Activated naive CD4-positive, alpha-beta T cell treated with anti-CD3 and anti-CD28 coated beads, Interleukin-2, amount 50 U/mL, for 24 hours (primary cell): ENCODE data around the gene NDUFB11.
A peak's percentile ranks its signal among the peaks of the same experiment; 100 is the strongest.
"Not testable (repeated sequence)": the region's sequence is repeated elsewhere in the genome, so short reads cannot be mapped to it uniquely, and the experiment has no call there.

ENCODE experiments used
- H3K27ac Mint-ChIP-seq: one replicate; pipeline ENCODE4 v1.8.0; 2021; ENCODE audit warnings: mild to moderate bottlenecking, mixed read lengths
- H3K27me3 Mint-ChIP-seq: one replicate; pipeline ENCODE4 v1.8.0; 2021; ENCODE audit warnings: mixed read lengths
- H3K36me3 Mint-ChIP-seq: one replicate; pipeline ENCODE4 v1.8.0; 2021; ENCODE audit warnings: mixed read lengths
- H3K4me1 Mint-ChIP-seq: one replicate; pipeline ENCODE4 v1.8.0; 2021; ENCODE audit warnings: mixed read lengths
- H3K4me3 Mint-ChIP-seq: one replicate; pipeline ENCODE4 v1.8.0; 2021; ENCODE audit warnings: mild to moderate bottlenecking, mixed read lengths
- H3K9me3 Mint-ChIP-seq: one replicate; pipeline ENCODE4 v1.8.0; 2021; ENCODE audit warnings: mixed read lengths

The NDUFB11 gene

DNA sequence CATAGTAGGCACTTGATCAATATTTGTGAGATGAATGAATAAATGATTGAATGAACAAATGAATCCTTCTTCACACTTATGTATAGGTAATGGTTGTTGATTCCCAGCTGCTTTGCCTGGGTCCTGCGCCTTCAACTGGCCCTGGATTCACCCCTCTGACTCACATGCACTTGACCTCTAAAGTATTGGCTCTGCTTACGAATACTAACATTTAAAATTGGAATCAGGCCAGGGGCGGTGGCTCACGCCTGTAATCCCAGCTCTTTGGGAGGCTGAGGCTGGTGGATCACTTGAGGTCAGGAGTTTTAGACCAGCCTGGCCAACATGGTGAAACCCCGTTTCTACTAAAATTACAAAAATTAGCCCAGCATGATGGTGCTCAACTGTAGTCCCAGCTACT is 8.9 kb downstream of the NDUFB11 start:
- not testable (repeated sequence) for H3K27ac Mint-ChIP-seq, H3K9me3 Mint-ChIP-seq, H3K27me3 Mint-ChIP-seq, H3K4me1 Mint-ChIP-seq, H3K36me3 Mint-ChIP-seq, H3K4me3 Mint-ChIP-seq

DNA sequence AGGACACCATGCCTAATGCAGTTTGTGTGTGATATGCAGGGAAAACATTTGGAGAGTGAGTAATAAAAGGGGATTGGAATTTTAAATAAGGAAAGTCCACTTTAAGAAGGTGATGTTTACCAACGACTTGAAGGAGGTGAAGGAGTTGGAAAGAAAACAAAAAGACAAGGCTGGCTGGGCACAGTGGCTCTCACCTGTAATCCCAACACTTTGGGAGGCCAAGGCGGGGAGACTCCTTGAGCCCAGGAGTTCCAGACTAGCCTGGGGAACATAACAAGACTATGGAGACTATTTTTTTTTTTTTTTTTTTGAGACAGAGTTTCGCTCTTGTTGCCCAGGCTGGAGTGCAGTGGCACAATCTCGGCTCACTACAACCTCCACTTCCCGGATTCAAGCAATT is 11.0 kb downstream of the NDUFB11 start:
- no peaks in the 10 kb centered on the region for H3K9me3 Mint-ChIP-seq
- no peak overlapping the region for H3K4me3 Mint-ChIP-seq
- no peak overlapping the region for H3K27ac Mint-ChIP-seq
- H3K4me1 Mint-ChIP-seq, result peaks cover 3% of the 10 kb centered on the region
- no peaks in the 10 kb centered on the region for H3K27me3 Mint-ChIP-seq
- no peaks in the 10 kb centered on the region for H3K36me3 Mint-ChIP-seq

DNA sequence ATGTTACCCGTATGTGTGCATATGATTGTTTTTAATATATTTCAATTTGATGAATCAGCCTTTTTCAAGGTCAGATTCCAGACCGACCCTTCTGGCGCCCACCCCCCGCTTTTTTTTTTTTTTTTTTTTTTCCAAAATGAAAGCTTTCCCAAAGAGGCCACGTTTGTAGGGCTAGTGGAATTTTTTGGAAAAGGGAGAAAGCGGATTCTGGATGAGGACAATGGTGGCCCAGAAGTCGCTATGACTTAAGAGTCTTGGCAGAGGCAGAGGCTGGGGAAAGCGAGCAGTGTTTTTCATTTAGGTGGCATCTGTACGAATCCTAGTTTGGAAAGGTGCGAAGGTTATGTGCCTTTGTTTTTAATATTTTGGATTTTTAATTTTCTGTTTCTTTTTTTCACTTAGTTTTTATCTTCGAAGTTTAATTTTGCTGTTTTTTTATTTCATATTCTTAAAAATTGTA is 14.6 kb downstream of the NDUFB11 start:
- no peaks in the 10 kb centered on the region for H3K36me3 Mint-ChIP-seq
- no peaks in the 10 kb centered on the region for H3K27me3 Mint-ChIP-seq
- H3K9me3 Mint-ChIP-seq, result no peaks in the 10 kb centered on the region
- peaks cover 3% of the 10 kb centered on the region for H3K4me1 Mint-ChIP-seq
- peak overlapping the region; percentile 98 for H3K4me3 Mint-ChIP-seq
- H3K27ac Mint-ChIP-seq, result peak overlapping the region; percentile 97

DNA sequence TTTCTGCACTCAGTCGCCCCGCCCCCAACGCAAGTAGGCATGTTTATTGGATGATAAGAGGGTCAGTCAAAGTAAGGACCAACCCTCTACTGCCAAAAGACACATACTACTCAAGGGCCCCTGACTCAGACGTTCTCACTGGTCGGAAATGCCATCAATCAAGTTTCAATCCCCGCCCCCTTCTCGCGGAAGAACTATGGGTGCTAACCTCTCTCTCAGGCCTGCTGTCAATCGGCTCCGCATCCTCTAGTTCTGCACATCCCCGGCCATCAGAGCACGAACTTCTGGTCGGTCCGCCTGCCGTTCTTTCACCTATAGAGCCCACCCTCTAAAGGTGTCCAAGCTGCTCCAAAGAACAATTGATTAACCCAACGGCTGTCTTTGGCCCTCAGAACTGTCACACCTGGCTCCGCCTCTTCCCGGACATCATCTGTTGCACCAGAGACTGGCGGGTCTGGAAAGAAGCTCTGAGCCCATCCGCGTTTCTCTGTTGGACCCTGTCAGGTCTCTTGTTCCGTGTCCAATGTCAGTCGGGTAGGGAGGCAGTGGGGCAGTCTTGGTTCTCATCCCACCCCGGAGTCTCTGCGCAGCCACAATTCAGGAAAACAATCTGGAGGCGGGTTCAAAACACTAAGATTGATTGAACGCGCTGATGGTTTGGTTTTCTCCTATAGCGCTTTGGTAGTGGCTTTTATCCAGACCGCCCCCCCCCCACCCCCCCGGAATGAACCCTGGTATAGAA is 15.2 kb downstream of the NDUFB11 start:
- Mint-ChIP-seq H3K9me3 (no peaks in the 10 kb centered on the region), H3K4me1 (peaks cover 3% of the 10 kb centered on the region), H3K36me3 (no peaks in the 10 kb centered on the region), H3K4me3 (peak overlapping the region; percentile 98), H3K27me3 (no peaks in the 10 kb centered on the region), H3K27ac (peak overlapping the region; percentile 97)

DNA sequence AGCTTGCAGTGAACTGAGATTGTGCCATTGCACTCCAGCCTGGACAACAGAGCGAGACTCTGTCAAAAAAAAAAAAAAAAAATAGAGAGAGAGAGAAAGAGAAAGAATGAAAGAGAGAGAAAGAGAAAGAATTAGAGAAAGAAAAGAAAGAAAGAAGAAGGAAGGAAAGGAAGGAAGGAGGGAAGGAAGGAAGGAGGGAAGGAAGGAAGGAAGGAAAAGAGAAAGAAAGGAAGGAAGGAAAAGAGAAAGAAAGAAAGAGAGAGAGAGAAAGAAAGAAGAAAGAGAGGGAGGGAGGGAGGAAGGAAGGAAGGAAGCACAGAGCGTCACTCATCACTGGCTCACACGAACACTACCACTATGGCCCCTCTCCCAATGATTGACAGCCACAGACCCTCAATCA is 20.0 kb downstream of the NDUFB11 start:
- H3K4me1 Mint-ChIP-seq, H3K36me3 Mint-ChIP-seq, H3K9me3 Mint-ChIP-seq, H3K27ac Mint-ChIP-seq, H3K4me3 Mint-ChIP-seq, H3K27me3 Mint-ChIP-seq: not testable (repeated sequence)

DNA sequence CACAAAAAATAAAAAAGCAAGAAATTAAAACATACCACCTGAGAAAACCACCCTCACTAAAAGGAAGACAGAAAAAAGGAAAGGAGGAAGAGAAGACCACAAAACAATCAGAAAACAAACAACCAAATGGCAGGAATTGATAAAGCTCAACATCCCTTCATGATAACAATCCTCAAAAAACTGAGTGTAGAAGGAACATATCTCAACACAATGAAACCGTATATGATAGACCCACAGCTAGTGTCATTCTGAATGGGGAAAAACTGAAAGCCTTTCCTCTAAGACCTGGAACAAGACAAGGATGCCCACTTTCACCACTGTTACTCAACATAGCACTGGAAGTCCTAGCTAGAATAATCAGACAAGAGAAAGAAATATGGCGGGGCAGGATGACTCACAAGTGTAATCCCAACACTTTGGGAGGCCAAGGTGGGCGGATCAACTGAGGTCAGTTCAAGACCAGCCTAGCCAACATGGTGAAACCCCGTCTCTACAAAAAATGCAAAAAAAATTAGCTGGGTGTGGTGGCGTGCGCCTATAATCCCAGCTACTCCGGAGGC is 27.9 kb downstream of the NDUFB11 start:
- not testable (repeated sequence) for H3K36me3 Mint-ChIP-seq, H3K27ac Mint-ChIP-seq, H3K9me3 Mint-ChIP-seq, H3K4me1 Mint-ChIP-seq, H3K27me3 Mint-ChIP-seq, H3K4me3 Mint-ChIP-seq

DNA sequence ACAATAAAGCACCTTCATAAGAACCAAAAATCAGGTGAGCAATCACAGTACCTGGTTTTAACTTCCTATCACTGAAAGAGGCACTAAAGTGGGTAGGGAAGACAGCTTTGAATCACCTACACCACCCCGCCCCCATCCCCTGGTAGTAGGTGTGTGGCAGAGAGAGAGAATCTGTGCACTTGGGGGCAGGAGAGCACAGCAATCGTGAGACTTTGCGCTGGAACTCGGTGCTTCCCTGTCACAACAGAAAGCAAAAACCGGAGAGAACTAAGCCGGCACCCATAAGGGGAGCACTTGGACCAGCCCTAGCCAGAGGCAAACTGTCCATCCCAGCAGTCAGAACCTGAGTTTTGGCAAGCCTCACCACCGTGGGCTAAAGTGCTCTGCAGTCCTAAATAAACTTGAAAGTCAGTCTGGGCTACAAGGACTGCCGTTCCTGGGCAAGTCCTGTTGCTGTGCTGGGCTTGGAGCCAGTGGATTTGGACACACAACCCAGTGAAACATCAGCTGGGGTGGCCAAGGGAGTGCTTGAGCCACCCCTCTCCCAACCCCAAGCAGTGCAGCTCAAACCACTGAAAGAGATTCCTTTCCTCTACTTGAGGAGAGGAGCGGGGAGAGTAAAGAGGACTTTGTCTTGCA is 32.1 kb downstream of the NDUFB11 start:
- H3K27ac Mint-ChIP-seq, result no peak overlapping the region
- no peak overlapping the region for H3K4me3 Mint-ChIP-seq
- H3K9me3 Mint-ChIP-seq, result no peaks in the 10 kb centered on the region
- no peaks in the 10 kb centered on the region for H3K4me1 Mint-ChIP-seq
- H3K36me3 Mint-ChIP-seq, result peaks cover 3% of the 10 kb centered on the region
- H3K27me3 Mint-ChIP-seq, result no peaks in the 10 kb centered on the region

DNA sequence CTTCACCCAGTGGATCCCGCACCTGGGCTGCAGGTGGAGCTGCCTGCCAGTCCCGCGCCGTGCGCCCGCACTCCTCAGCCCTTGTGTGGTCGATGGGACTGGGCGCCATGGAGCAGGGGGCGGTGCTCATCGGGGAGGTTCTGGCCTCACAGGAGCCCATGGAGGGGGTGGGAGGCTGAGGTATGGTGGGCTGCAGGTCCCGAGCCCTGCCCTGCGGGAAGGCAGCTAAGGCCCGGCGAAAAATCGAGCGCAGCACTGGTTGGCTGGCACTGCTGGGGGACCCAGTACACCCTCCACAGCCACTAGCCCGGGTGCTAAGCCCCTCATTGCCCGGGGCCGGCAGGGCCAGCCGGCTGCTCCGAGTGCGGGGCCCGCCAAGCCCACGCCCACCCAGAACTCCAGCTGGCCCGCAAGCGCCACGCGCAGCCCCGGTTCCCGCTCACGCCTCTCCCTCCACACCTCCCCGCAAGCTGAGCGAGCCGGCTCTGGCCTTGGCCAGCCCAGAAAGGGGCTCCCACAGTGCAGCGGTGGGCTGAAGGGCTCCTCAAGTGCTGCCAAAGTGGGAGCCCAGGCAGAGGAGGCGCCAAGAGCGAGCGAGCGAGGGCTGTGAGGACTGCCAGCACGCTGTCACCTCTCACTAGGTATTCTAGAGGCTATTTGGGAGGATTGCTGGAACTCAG is 33.4 kb downstream of the NDUFB11 start:
- H3K4me1 Mint-ChIP-seq, H3K27me3 Mint-ChIP-seq, H3K9me3 Mint-ChIP-seq, H3K4me3 Mint-ChIP-seq, H3K36me3 Mint-ChIP-seq, H3K27ac Mint-ChIP-seq: not testable (repeated sequence)

DNA sequence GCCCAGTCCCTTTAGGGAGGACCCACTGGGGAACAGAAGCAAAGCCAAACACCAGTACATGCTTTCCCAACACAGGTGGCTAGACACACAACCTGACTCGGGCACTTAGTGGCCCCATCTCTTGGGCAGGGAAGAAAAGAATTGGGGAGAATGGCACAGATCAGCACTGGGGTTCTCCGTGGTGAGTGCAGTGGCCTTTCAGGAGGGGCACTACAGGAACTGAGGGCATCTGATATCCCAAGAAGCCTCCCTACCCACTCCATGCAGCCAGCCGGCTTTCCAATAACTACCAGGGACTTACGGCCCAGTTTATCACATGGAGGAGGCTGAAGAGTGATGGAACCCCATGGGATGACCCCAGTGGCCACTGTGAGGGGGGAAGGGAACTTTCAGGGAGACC is 43.3 kb downstream of the NDUFB11 start:
- Mint-ChIP-seq H3K27ac (no peak overlapping the region), H3K36me3 (no peaks in the 10 kb centered on the region), H3K9me3 (no peaks in the 10 kb centered on the region)

DNA sequence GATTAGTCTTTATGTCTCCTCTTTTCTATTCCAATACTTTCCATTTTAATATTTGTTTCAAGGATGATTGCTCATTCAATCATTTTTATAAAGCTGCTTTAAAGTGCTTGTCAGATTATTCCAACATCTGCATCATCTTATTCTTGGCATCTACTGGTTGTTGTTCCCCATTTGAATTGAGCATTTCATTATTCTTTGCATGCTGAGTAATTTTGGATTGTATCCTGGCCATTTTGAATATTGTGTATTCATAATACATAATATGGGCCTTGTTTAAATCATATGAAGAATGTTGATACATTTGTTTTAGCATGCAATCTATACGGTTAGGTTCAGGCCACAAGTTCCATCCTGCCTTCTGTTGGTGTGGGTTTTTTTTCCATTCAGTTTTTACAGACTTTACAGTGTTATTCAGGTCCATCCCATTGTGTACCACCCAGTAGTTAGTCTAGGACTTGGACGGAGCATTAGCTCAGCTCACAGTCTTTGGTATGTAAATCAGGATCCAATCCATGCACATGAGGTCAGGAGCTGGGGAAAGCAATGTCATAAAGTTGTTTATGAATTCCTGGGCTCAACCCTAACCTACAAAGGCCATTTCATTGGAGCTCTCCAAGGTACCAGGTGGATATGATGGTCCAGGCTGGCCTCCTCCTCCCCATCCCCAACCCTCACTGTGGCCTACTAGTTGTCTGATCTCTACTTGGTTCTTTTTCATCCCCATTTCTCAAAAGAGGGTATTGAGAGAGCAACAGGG is 46.0 kb downstream of the NDUFB11 start:
- no peaks in the 10 kb centered on the region for H3K9me3 Mint-ChIP-seq
- H3K4me1 Mint-ChIP-seq, result no peaks in the 10 kb centered on the region
- no peaks in the 10 kb centered on the region for H3K36me3 Mint-ChIP-seq
- H3K27ac Mint-ChIP-seq, result no peak overlapping the region
- no peaks in the 10 kb centered on the region for H3K27me3 Mint-ChIP-seq
- H3K4me3 Mint-ChIP-seq, result no peak overlapping the region

More for the DNA sequence above, 43.3 kb downstream of the NDUFB11 start:
- Mint-ChIP-seq H3K4me1 (no peaks in the 10 kb centered on the region), H3K27me3 (no peaks in the 10 kb centered on the region), H3K4me3 (no peak overlapping the region)

DNA sequence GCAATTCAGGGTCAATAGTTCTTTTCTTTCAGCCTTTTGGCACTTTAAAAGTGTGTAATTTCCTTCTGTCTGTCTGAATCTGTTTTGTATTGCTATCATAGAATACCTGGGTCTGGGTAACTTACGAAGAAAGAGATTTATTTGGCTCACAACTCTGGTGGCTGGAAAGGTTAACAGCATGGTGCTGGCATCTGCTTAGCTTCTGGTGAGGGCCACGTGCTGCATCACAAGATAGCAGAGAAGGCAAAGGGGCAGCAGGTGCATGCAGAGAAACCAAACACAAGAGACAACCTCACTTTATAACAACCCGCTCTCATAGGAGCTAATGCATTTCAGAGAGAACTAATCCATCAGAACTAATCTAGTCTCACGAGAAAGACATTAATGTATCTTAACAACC is 47.5 kb downstream of the NDUFB11 start:
- Mint-ChIP-seq H3K27ac (no peak overlapping the region), H3K4me3 (no peak overlapping the region), H3K4me1 (no peaks in the 10 kb centered on the region), H3K9me3 (no peaks in the 10 kb centered on the region), H3K36me3 (no peaks in the 10 kb centered on the region), H3K27me3 (no peaks in the 10 kb centered on the region)

DNA sequence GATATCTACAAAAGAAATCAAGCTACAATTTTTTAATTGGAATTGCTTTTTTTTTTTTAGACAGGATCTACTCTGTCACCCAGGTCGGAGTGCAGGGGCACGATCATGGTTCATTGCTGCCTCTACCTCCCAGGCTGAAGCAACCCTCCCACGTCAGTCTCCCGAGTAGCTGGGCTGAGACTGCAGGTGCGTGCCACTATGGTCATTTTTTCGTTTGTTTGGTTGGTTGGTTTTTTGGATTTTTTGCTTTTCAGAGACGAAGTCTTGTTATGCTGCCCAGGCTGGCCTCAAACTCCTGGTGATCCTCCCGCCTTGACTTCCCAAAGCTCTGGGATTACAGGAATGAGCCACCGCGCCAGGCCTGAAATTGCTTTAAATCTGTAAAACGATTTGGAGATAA is 50.6 kb downstream of the NDUFB11 start:
- Mint-ChIP-seq H3K27ac (no peak overlapping the region), H3K9me3 (no peaks in the 10 kb centered on the region), H3K36me3 (no peaks in the 10 kb centered on the region), H3K4me1 (peaks cover 15% of the 10 kb centered on the region), H3K4me3 (no peak overlapping the region), H3K27me3 (no peaks in the 10 kb centered on the region)

DNA sequence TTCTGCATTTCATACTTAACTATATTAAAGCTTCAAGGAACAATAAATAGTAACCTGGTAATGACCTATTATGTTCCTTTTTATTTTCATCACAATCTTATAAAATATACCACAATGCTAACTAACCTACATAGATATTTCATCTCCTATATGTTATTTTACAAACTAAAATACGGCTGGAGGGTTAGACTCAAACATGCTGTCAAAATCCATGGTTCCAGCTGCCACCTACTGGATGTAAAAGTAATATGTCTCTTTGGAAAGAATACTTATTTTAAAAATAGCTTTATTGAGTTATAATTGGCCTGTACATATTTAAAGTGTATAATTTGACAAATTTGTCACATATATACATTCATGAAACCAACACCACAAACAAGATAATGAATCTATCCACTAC is 51.3 kb downstream of the NDUFB11 start:
- no peak overlapping the region for H3K27ac Mint-ChIP-seq

More for the DNA sequence above, 51.3 kb downstream of the NDUFB11 start:
- no peaks in the 10 kb centered on the region for H3K27me3 Mint-ChIP-seq
- H3K4me1 Mint-ChIP-seq, result peaks cover 15% of the 10 kb centered on the region
- H3K9me3 Mint-ChIP-seq, result no peaks in the 10 kb centered on the region
- no peaks in the 10 kb centered on the region for H3K36me3 Mint-ChIP-seq
- H3K4me3 Mint-ChIP-seq, result no peak overlapping the region
